Glomerular visceral epithelial cell (primary cell): ENCODE measurements around the gene ALKBH3.

Source experiments
- DNase-seq: peaks from one replicate; pipeline ENCODE4 v3.0.0-alpha.2; 2016; ENCODE audit errors: extremely low spot score

ALKBH3 gene

GRCh38 chr11:43880640-43881159 is at the start of gene ALKBH3:
Gene ALKBH3 (plus strand): TSS chr11:43880831. CDS start chr11:43882653, 1,822 bp downstream.
- DNase-seq = peak; percentile 90

GRCh38 chr11:43830928-43831440 is 49.6 kb upstream of the ALKBH3 start:
- DNase-seq = peak; percentile 98

GRCh38 chr11:43832536-43832935 is 48.1 kb upstream of the ALKBH3 start:
- peak; percentile 55 for DNase-seq

GRCh38 chr11:43833657-43834073 is 47.0 kb upstream of the ALKBH3 start:
- peak; percentile 6 for DNase-seq

- DNase-seq = no peak
Measured at GRCh38 chr11:43834286-43834685, 46.3 kb upstream of the ALKBH3 start.

GRCh38 chr11:43835104-43835503 is 45.5 kb upstream of the ALKBH3 start:
- DNase-seq = no peak

- no peak for DNase-seq
Measured at GRCh38 chr11:43837879-43838278, 42.8 kb upstream of the ALKBH3 start.

- no peak for DNase-seq
Measured at GRCh38 chr11:43842021-43842420, 38.6 kb upstream of the ALKBH3 start.

- no peak for DNase-seq
Measured at GRCh38 chr11:43845816-43846215, 34.8 kb upstream of the ALKBH3 start.

GRCh38 chr11:43852057-43852636 is 28.5 kb upstream of the ALKBH3 start:
- peak; percentile 70 for DNase-seq

- no peak for DNase-seq
Measured at GRCh38 chr11:43853781-43854180, 26.9 kb upstream of the ALKBH3 start.

- no peak for DNase-seq
Measured at GRCh38 chr11:43856993-43857392, 23.6 kb upstream of the ALKBH3 start.

GRCh38 chr11:43861141-43861540 is 19.5 kb upstream of the ALKBH3 start:
- no peak for DNase-seq

GRCh38 chr11:43866520-43866919 is 14.1 kb upstream of the ALKBH3 start:
- DNase-seq = no peak

- DNase-seq = no peak
Measured at GRCh38 chr11:43866969-43867368, 13.7 kb upstream of the ALKBH3 start.

- DNase-seq = peak; percentile 65
Measured at GRCh38 chr11:43868852-43869567, 11.6 kb upstream of the ALKBH3 start.

GRCh38 chr11:43871051-43871450 is 9.6 kb upstream of the ALKBH3 start:
- DNase-seq = no peak

GRCh38 chr11:43872995-43873394 is 7.6 kb upstream of the ALKBH3 start:
- no peak for DNase-seq

- DNase-seq = no peak
Measured at GRCh38 chr11:43874078-43874477, 6.6 kb upstream of the ALKBH3 start.

GRCh38 chr11:43874738-43875137 is 5.9 kb upstream of the ALKBH3 start:
- no peak for DNase-seq

- no peak for DNase-seq
Measured at GRCh38 chr11:43879789-43880639, 617 bp upstream of the ALKBH3 start.

- no peak for DNase-seq
Measured at GRCh38 chr11:43892851-43893250, 12.2 kb downstream of the ALKBH3 start.
